SK-N-MC (cell line): Measurements from ENCODE around the gene BOLA2B.
"Not testable (repeated sequence)": the region's sequence is repeated elsewhere in the genome, so short reads cannot be mapped to it uniquely, and the experiment has no call there.

Experiments
- EZH2 ChIP-seq: fragments of 200-600 bp; sonication (generic); IDR thresholded peaks from one replicate; pipeline ENCODE4 v1.6.1; 2017; ENCODE audit warnings: antibody characterized with exemption
- FOXP2 ChIP-seq: optimal IDR thresholded peaks from 2 replicates; pipeline ENCODE3; 2011; ENCODE audit warnings: mild to moderate bottlenecking, moderate library complexity; ENCODE audit not compliant: insufficient read depth; ENCODE audit errors: extremely low read length, control extremely low read depth
- POLR2AphosphoS5 ChIP-seq: IDR thresholded peaks from 2 replicates; pipeline ENCODE4 v1.6.1; 2012; ENCODE audit warnings: mild to moderate bottlenecking, low read depth, low read length, borderline replicate concordance

DNA sequence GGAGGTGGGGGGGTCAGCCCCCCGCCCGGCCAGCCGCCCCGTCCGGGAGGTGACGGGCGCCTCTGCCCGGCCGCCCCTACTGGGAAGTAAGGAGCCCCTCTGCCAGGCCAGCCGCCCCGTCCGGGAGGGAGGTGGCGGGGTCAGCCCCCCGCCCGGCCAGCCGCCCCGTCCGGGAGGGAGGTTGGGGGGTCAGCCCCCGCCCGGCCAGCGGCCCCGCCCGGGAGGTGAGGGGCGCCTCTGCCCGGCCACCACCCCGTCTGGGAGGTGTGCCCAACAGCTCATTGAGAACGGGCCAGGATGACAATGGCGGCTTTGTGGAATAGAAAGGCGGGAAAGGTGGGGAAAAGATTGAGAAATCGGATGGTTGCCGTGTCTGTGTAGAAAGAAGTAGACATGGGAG lies 23.3 kb downstream of the BOLA2B start:
- not testable (repeated sequence) for TF ChIP-seq POLR2AphosphoS5, EZH2, FOXP2
